GM12872 (cell line): ENCODE data around the gene ASB2.

Source experiments
- CTCF ChIP-seq: IDR thresholded peaks from 3 replicates; pipeline ENCODE4 v1.5.1; 2011; ENCODE audit warnings: low read depth, mild to moderate bottlenecking, low read length, moderate library complexity; ENCODE audit not compliant: insufficient read depth

The ASB2 gene

GRCh38 chr14:93912782-93913181 lies 63.6 kb downstream of the ASB2 start:
- no peak for TF ChIP-seq CTCF

GRCh38 chr14:93911975-93912615 lies 64.3 kb downstream of the ASB2 start:
- TF ChIP-seq CTCF, result no peak

- no peak for TF ChIP-seq CTCF
Observed at GRCh38 chr14:93909429-93910128, 66.8 kb downstream of the ASB2 start.

GRCh38 chr14:93906341-93907329 lies 69.7 kb downstream of the ASB2 start:
- TF ChIP-seq CTCF, result peak; percentile 94

DNA sequence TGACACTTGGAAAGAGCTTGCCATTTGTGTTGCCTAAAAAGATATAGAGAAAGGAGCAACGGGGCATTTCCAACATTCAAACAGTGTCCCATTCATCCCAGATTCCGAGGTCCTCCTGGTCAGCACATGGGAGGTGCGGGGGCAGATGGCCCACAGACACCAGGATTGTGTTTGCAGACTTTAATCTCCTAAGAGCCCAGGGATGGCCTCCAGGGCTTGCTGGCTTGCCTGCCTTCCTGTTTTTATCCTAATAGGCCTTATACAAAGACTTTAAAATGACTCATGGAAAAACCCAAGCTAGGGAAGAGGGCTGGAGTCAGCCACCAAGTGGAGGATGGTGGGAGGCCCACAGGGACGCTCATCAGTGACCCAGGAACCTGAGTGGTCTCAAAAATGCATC lies 70.7 kb downstream of the ASB2 start:
- no peak for TF ChIP-seq CTCF

DNA sequence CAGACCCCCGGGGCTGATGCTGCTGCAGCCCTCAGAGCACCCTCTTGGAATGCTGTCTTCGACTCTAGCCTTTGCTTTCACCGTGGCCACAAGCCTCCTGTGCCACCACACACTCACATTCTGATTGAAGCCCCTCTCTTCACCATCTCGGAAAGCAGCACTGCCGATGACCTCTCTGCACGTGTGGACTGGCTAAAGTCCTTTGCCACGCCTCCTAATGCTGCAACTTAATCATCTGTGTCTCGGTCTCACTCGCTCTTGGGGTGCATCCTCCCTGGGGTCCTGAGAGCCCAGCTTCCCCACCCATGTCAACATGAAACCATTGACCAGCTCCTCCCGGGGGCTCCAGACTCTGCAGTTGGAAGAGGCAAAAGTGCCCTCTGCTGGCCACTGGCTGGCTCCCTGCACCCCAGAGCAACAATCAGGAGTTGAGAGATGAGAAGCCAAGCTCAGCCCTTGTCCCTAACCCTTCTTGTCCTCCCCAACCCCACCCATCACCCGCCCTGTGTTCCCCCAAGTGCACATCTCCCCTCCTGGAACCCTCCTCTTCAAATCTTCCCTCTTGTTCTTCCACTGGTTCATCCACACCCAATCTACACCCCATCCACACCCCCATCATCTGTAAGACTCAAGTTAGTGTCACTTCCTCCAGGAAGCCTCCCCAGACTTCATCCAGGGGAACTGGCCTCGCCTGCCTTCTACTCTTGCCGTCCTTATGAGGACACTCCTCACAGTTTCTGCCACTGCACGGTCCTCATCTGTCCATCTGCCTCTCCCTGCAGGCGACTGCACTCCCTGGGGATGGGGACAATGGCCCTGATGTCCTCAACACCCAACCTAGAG lies 72.8 kb downstream of the ASB2 start:
- peak; percentile 52 for TF ChIP-seq CTCF
